GM18499 (cell line): ENCODE results near the gene RBPJL.

ENCODE experiments used
- ATAC-seq: cut with Tn5 transposase; IDR thresholded peaks from one replicate; pipeline ENCODE4 v1.9.1; 2021; ENCODE audit warnings: moderate number of reproducible peaks; ENCODE audit not compliant: insufficient read depth, unreplicated experiment

Gene RBPJL

GRCh38 chr20:45292343-45292742 lies 14.3 kb upstream of the RBPJL start:
- ATAC-seq, result no peak

GRCh38 chr20:45293041-45294002 lies 13.3 kb upstream of the RBPJL start:
- no peak for ATAC-seq

- no peak for ATAC-seq
Measured at GRCh38 chr20:45294003-45294368, 12.7 kb upstream of the RBPJL start.

GRCh38 chr20:45294659-45295058 lies 12.0 kb upstream of the RBPJL start:
- no peak for ATAC-seq

- no peak for ATAC-seq
Measured at GRCh38 chr20:45297786-45298497, 8.7 kb upstream of the RBPJL start.

- ATAC-seq, result no peak
Measured at GRCh38 chr20:45299786-45300185, 6.9 kb upstream of the RBPJL start.

GRCh38 chr20:45300961-45301360 lies 5.7 kb upstream of the RBPJL start:
- ATAC-seq, result no peak

GRCh38 chr20:45301824-45302271 lies 4.8 kb upstream of the RBPJL start:
- ATAC-seq, result no peak

GRCh38 chr20:45303586-45304463 lies 2.8 kb upstream of the RBPJL start:
- ATAC-seq, result no peak

- no peak for ATAC-seq
Measured at GRCh38 chr20:45304464-45304999, 2.1 kb upstream of the RBPJL start.

GRCh38 chr20:45305262-45305661 lies 1.4 kb upstream of the RBPJL start:
- no peak for ATAC-seq

- no peak for ATAC-seq
Measured at GRCh38 chr20:45307076-45307640, 518 bp downstream of the RBPJL start.

GRCh38 chr20:45308117-45308778 lies 1.6 kb downstream of the RBPJL start, which contains the start of gene MATN4:
Gene MATN4, minus strand, starts transcription at chr20:45308299. Its CDS starts 2,717 bp downstream, at chr20:45305582.
- ATAC-seq, result no peak

- no peak for ATAC-seq
Measured at GRCh38 chr20:45309075-45309474, 2.4 kb downstream of the RBPJL start.

- ATAC-seq, result no peak
Measured at GRCh38 chr20:45311589-45312211, 5.1 kb downstream of the RBPJL start.

GRCh38 chr20:45312241-45312640 lies 5.6 kb downstream of the RBPJL start:
- ATAC-seq, result no peak

GRCh38 chr20:45313065-45313695 lies 6.5 kb downstream of the RBPJL start:
- ATAC-seq, result no peak

- no peak for ATAC-seq
Measured at GRCh38 chr20:45313943-45314342, 7.3 kb downstream of the RBPJL start.
